ENCODE data around the gene ZPLD1. TPM values are rescaled to one million over a fixed set of nuclear protein-coding genes. Genes with fewer than 3 reads are reported as not detected.
A peak's percentile ranks its signal among the peaks of the same experiment; 100 is the strongest.

The ZPLD1 gene
- total RNA-seq (ENCODE audit: insufficient read depth, low replicate concordance): 3.6 TPM

GRCh38 chr3:102434715-102435114 lies at the start of gene ZPLD1:
TSS of gene ZPLD1 (plus strand) at chr3:102435015. CDS start at chr3:102438488, 3,473 bp downstream.
- DNase-seq (ENCODE audit: low spot score): no peak

- DNase-seq (ENCODE audit: low spot score): peak; percentile 67
Measured at GRCh38 chr3:102390171-102390864, 44.5 kb upstream of the ZPLD1 start.

GRCh38 chr3:102390916-102391315 lies 43.9 kb upstream of the ZPLD1 start:
- peak; percentile 42 for DNase-seq (ENCODE audit: low spot score)

- DNase-seq (ENCODE audit: low spot score): no peak
Measured at GRCh38 chr3:102391491-102391890, 43.3 kb upstream of the ZPLD1 start.

- no peak for DNase-seq (ENCODE audit: low spot score)
Measured at GRCh38 chr3:102394517-102394916, 40.3 kb upstream of the ZPLD1 start.

- DNase-seq (ENCODE audit: low spot score): no peak
Measured at GRCh38 chr3:102398176-102398575, 36.6 kb upstream of the ZPLD1 start.

- DNase-seq (ENCODE audit: low spot score): no peak
Measured at GRCh38 chr3:102398666-102399065, 36.1 kb upstream of the ZPLD1 start.

- no peak for DNase-seq (ENCODE audit: low spot score)
Measured at GRCh38 chr3:102400142-102400541, 34.7 kb upstream of the ZPLD1 start.

- DNase-seq (ENCODE audit: low spot score): no peak
Measured at GRCh38 chr3:102400766-102401165, 34.0 kb upstream of the ZPLD1 start.

- no peak for DNase-seq (ENCODE audit: low spot score)
Measured at GRCh38 chr3:102410616-102411015, 24.2 kb upstream of the ZPLD1 start.

GRCh38 chr3:102415553-102415952 lies 19.3 kb upstream of the ZPLD1 start:
- peak; percentile 1 for DNase-seq (ENCODE audit: low spot score)

- DNase-seq (ENCODE audit: low spot score): no peak
Measured at GRCh38 chr3:102419786-102420185, 15.0 kb upstream of the ZPLD1 start.

- DNase-seq (ENCODE audit: low spot score): no peak
Measured at GRCh38 chr3:102441832-102442231, 7.0 kb downstream of the ZPLD1 start.

GRCh38 chr3:102443021-102443420 lies 8.2 kb downstream of the ZPLD1 start:
- no peak for DNase-seq (ENCODE audit: low spot score)

- DNase-seq (ENCODE audit: low spot score): peak; percentile 24
Measured at GRCh38 chr3:102444101-102444500, 9.3 kb downstream of the ZPLD1 start.

- no peak for DNase-seq (ENCODE audit: low spot score)
Measured at GRCh38 chr3:102447272-102447671, 12.5 kb downstream of the ZPLD1 start.

GRCh38 chr3:102449341-102449740 lies 14.5 kb downstream of the ZPLD1 start:
- no peak for DNase-seq (ENCODE audit: low spot score)

- no peak for DNase-seq (ENCODE audit: low spot score)
Measured at GRCh38 chr3:102449930-102450329, 15.1 kb downstream of the ZPLD1 start.

- no peak for DNase-seq (ENCODE audit: low spot score)
Measured at GRCh38 chr3:102450976-102451375, 16.2 kb downstream of the ZPLD1 start.

GRCh38 chr3:102451543-102451942 lies 16.7 kb downstream of the ZPLD1 start:
- no peak for DNase-seq (ENCODE audit: low spot score)

- no peak for DNase-seq (ENCODE audit: low spot score)
Measured at GRCh38 chr3:102454181-102454580, 19.4 kb downstream of the ZPLD1 start.

GRCh38 chr3:102457644-102458043 lies 22.8 kb downstream of the ZPLD1 start:
- no peak for DNase-seq (ENCODE audit: low spot score)

GRCh38 chr3:102460579-102460978 lies 25.8 kb downstream of the ZPLD1 start:
- DNase-seq (ENCODE audit: low spot score): no peak

GRCh38 chr3:102464261-102464660 lies 29.4 kb downstream of the ZPLD1 start:
- no peak for DNase-seq (ENCODE audit: low spot score)
